ENCODE results near the gene LMX1B.

The LMX1B gene

GRCh38 chr9:126698756-126699155 is 85.0 kb downstream of the LMX1B start:
- H3K4me3 ChIP-seq (ENCODE audit: low read depth, low read length) = no peak overlapping the region
- ChIA-PET POLR2A (no interaction called here), CTCF (interaction anchor here (0.7 to 9.8 kb wide), 2 partner anchors 10 to 28 kb away, joined by 3 to 114 read pairs; no protein-coding TSS in a partner anchor)
- H3K9me3 ChIP-seq (ENCODE audit: control insufficient read depth, insufficient read depth, low read depth, low read length) = no peaks in the 10 kb centered on the region
- TF ChIP-seq ZNF24 (tag by site-specific recombination; IDR thresholded peaks at IDR 0.05) = no peak
- no peak for TF ChIP-seq ZBTB20 (tag by site-specific recombination; IDR thresholded peaks at IDR 0.05)
- no peak for TF ChIP-seq MEIS1 (CRISPR knock-in tag; IDR thresholded peaks at IDR 0.05; ENCODE audit: borderline replicate concordance)
- TF ChIP-seq ZNF140 (tag by site-specific recombination; IDR thresholded peaks at IDR 0.05) = no peak
- TF ChIP-seq ZNF629 (tag by site-specific recombination; IDR thresholded peaks at IDR 0.05) = no peak
- TF ChIP-seq ZNF423 (tag by site-specific recombination; IDR thresholded peaks at IDR 0.05) = no peak
- TF ChIP-seq KLF16 (tag by site-specific recombination; IDR thresholded peaks at IDR 0.05) = no peak
- no peak for TF ChIP-seq ZBTB1 (tag by site-specific recombination; IDR thresholded peaks at IDR 0.05)
- TF ChIP-seq ZNF169 (tag by site-specific recombination; IDR thresholded peaks at IDR 0.05) = no peak
- TF ChIP-seq ZNF266 (tag by site-specific recombination; IDR thresholded peaks at IDR 0.05; ENCODE audit: low read depth) = no peak
- no peak for TF ChIP-seq ZFHX2 (tag by site-specific recombination; conservative IDR thresholded peaks at IDR 0.05)
- no peak overlapping the region for H3K27ac ChIP-seq (ENCODE audit: extremely low read depth, low read depth, low read length)
- no peaks in the 10 kb centered on the region for H3K4me1 ChIP-seq (ENCODE audit: control insufficient read depth, insufficient read depth, low read length)
- H3K36me3 ChIP-seq (ENCODE audit: control insufficient read depth in 2 of 2, insufficient read depth in 1 of 2, low read length in 2 of 2) = peaks cover 0 to 17% of the 10 kb centered on the region in 2 experiments; a peak in 1 of 3 replicates

GRCh38 chr9:126699401-126699881 is 85.7 kb downstream of the LMX1B start:
- Histone ChIP-seq H3K36me3 (ENCODE audit: control insufficient read depth in 2 of 2, insufficient read depth in 1 of 2, low read length in 2 of 2) (peaks cover 0 to 15% of the 10 kb centered on the region in 2 experiments; a peak in 1 of 3 replicates), H3K4me3 (ENCODE audit: low read depth, low read length) (no peak overlapping the region), H3K27ac (ENCODE audit: extremely low read depth, low read depth, low read length) (no peak overlapping the region), H3K9me3 (ENCODE audit: control insufficient read depth, insufficient read depth, low read depth, low read length) (no peaks in the 10 kb centered on the region), H3K4me1 (ENCODE audit: control insufficient read depth, insufficient read depth, low read length) (no peaks in the 10 kb centered on the region)
- TF ChIP-seq ZXDB (tag by site-specific recombination; IDR thresholded peaks at IDR 0.05) = no peak
- no peak for TF ChIP-seq ZNF621 (tag by site-specific recombination; IDR thresholded peaks at IDR 0.05)
- no peak for TF ChIP-seq ZSCAN18 (tag by site-specific recombination; IDR thresholded peaks at IDR 0.05)
- no peak for TF ChIP-seq ZNF473 (tag by site-specific recombination; IDR thresholded peaks at IDR 0.05)
- no peak for TF ChIP-seq ZNF174 (tag by site-specific recombination; IDR thresholded peaks at IDR 0.05)
- no peak for TF ChIP-seq ZNF23 (tag by site-specific recombination; IDR thresholded peaks at IDR 0.05; ENCODE audit: borderline replicate concordance)
- no peak for TF ChIP-seq ZNF768 (tag by site-specific recombination; IDR thresholded peaks at IDR 0.05)
- TF ChIP-seq ZNF280D (tag by site-specific recombination; IDR thresholded peaks at IDR 0.05) = no peak
- TF ChIP-seq ZNF585B (tag by site-specific recombination; IDR thresholded peaks at IDR 0.05) = no peak
- no peak for TF ChIP-seq ZNF366 (tag by site-specific recombination; conservative IDR thresholded peaks at IDR 0.05)
- TF ChIP-seq ZNF132 (tag by site-specific recombination; IDR thresholded peaks at IDR 0.05; ENCODE audit: borderline replicate concordance) = no peak
- TF ChIP-seq ZNF274 (IDR thresholded peaks at IDR 0.05; ENCODE audit: low read length) = no peak
- no peak for TF ChIP-seq ZNF274 (tag by site-specific recombination; IDR thresholded peaks at IDR 0.05; ENCODE audit: borderline replicate concordance)
- no peak for TF ChIP-seq TCF7L2 (IDR thresholded peaks at IDR 0.05; ENCODE audit: borderline replicate concordance, low read depth, low read length)
- TF ChIP-seq ZNF26 (tag by site-specific recombination; IDR thresholded peaks at IDR 0.05) = no peak
- CTCF ChIA-PET = interaction anchor here (0.5 to 9.8 kb wide), 7 partner anchors 11 to 1237 kb away, joined by 3 to 373 read pairs (median 3); no protein-coding TSS in a partner anchor
- POLR2A ChIA-PET = no interaction called here

All from HEK293 (cell line).